HG02763 (cell line): ENCODE data around the gene C19orf33.
"Not testable (repeated sequence)": the region's sequence is repeated elsewhere in the genome, so short reads cannot be mapped to it uniquely, and the experiment has no call there.

Source experiments
- ATAC-seq: cut with Tn5 transposase; IDR thresholded peaks from one replicate; pipeline ENCODE4 v1.9.1; 2021; ENCODE audit warnings: mild to moderate bottlenecking, moderate library complexity; ENCODE audit not compliant: unreplicated experiment

C19orf33 gene

GRCh38 chr19:38335949-38336637 is 32.0 kb downstream of the C19orf33 start:
- ATAC-seq = peak; percentile 73

GRCh38 chr19:38336638-38337359 is 32.7 kb downstream of the C19orf33 start:
- ATAC-seq = peak; percentile 40

DNA sequence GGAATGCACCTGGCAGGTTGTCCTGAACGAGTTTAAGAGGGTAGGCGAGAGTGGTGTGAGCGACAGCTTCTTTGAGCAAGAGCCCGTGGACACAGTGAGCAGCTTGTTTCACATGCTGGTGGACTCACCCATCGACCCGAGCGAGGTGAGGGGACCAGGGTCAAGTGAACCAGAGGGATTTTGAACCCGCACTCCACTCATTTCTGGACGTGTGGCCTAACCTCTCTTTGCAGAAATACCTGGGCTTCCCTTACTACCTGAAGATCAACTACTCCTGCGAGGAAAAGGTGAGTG is 33.3 kb downstream of the C19orf33 start:
- ATAC-seq = no peak

DNA sequence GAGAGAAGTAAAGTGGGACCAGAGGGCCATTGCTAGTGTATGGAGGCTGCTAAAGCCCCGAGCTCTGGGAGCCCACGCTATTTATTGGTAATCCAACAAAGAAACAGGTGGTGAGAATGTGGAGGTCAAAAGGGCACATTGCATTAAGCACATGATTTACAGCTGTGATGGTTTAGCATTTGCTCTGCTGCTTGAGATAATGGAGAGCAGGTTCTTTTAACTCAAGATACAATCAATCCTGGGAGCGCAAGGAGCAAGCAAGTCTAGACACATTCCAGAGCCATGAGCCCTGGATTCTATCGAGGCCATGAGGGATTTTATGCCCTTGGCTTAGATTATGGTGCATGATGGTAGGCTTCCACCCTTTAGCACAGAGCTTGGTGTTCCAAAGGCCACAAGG is 35.0 kb downstream of the C19orf33 start:
- ATAC-seq = not testable (repeated sequence)

DNA sequence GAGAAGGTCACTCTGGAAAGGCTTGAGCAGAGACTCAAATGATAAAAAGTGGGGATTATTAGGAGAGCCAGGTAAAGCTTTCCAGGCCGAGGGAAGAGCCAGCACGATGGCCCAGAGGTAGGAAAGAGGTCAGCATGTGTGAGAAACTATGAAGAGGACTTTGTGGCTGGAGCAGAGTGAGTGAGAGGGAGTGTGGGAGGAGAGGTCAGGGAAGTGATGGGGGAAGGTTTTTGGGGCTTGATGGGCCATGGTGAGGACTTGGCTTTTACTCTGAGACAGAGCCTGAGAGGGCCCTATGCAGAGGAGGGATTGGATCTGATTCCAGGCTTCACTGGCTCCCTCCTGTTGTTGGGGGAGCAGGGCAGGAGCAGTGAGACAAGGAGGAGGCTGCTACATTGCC is 36.9 kb downstream of the C19orf33 start:
- no peak for ATAC-seq

- ATAC-seq = no peak
Observed at GRCh38 chr19:38346837-38347236, 42.8 kb downstream of the C19orf33 start.

DNA sequence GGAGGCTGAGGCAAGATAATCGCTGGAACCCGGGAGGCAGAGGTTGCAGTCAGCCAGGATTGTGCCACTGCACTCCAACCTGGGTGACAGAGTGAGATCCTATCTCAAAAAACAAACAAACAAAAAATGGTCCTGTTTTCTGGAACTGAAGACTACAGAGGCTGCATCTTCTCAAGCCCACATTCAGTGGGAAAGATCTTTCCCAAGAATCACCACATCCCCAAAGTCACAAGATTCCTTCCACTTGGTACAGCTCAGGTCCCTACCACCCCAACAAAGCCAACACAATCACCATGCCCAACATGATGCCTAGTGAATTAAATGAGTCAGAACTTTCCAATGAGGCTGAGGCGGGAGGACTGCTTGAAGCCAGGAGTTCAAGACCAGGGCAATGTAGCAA is 46.8 kb downstream of the C19orf33 start:
- no peak for ATAC-seq

- no peak for ATAC-seq
Observed at GRCh38 chr19:38351865-38352395, 47.9 kb downstream of the C19orf33 start.

DNA sequence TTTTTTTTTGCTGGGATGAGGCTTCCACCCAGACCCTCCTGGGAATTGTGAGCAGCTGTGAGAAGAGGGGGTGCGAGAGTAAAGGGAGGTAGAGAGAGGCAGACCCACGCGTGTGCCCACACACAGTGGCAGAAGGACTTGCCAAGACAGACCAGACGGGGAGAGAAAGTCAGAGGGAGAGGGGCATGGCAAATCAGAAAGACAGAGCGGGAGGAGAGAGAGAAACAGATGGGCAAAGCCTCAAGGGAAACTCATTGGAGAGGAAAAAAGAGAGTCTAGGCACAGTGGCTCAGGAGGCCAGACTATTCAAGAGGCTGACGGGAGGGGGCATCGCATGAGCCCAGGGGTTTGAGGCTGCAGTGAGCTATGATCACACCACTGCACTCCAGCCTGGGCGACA is 48.6 kb downstream of the C19orf33 start:
- ATAC-seq = no peak
